H1 (cell line): ENCODE measurements around the gene CDH12. TPM values are rescaled to one million over a fixed set of nuclear protein-coding genes. Genes with fewer than 3 reads are reported as not detected.

ENCODE experiments used
- ASH2L ChIP-seq: fragments of 200-600, 300-600 bp; sonication (generic); IDR thresholded peaks from one replicate; pipeline ENCODE4 v1.7.1; 2017; ENCODE audit warnings: low read length
- JUN ChIP-seq: IDR thresholded peaks from 2 replicates; pipeline ENCODE4 v1.6.1; 2011; ENCODE audit warnings: low read depth, mild to moderate bottlenecking, improper control_type of control experiment, low read length
- SP1 ChIP-seq: IDR thresholded peaks from 2 replicates; pipeline ENCODE4 v1.6.1; 2011; ENCODE audit warnings: low read depth, low read length
- TBP ChIP-seq: IDR thresholded peaks from 2 replicates; pipeline ENCODE4 v1.6.1; 2011; ENCODE audit warnings: low read depth, low read length, improper control_type of control experiment
- polyA plus RNA-seq, 7 experiments: library from polyadenylated mRNA; depleted of rRNA in 3 of 7; stranded (reverse) in 5 of 7; unstranded in 2 of 7; fragments of >200 nt in 5 of 7; fragments of 200-250 nt in 2 of 7; gene quantifications; 1 replicate in 5 of 7; 2 replicates in 1 of 7; 4 replicates in 1 of 7; pipeline versions ENCODE4 v1.2.1 to v1.2.3, GENCODE V29; 2011 to 2013; ENCODE audit warnings: missing spikeins in 2 of 7, mixed read lengths in 2 of 7
- total RNA-seq: library from RNA; stranded (reverse); fragmentation: NEBNext Ultra II Directional; extraction: Animal tissue kit (Norgen Biotek cat#: 25700); gene quantifications from 2 replicates; pipeline ENCODE4 v1.2.1, GENCODE V29; 2021

Gene CDH12
- total and polyA plus RNA-seq, 2 of the 8 experiments (the other 6 are each of a cell fraction or from before 2014, with no cell fraction given), result 0.03 TPM; not detected in 1

DNA sequence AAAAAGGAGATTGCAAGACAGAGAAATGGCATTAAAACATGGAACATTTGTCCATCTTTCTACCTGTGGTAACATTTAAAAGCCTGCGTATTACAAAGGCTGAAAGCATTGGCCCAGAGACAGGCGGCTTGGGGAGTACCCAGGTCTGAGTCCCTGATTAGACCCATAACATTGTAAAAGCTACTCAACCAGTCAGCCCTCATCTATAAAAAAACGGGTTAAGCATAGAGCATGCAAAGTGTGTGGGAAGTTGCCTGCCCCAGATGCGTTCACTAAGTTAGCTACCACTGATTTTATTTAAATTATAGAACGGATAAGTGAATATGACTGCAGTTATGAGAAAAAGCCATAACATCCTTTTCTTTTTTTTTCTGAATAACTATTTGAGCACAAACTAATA is 276.1 kb downstream of the CDH12 start (continued):
- TF ChIP-seq ASH2L, result no peak
- TF ChIP-seq SP1, result no peak
- TF ChIP-seq TBP, result no peak
- TF ChIP-seq JUN, result no peak
